ENCODE data around the gene RPA1.
"Not testable (repeated sequence)": the region's sequence is repeated elsewhere in the genome, so short reads cannot be mapped to it uniquely, and the experiment has no call there.

RPA1 gene

GRCh38 chr17:1793447-1793806 lies 36.4 kb upstream of the RPA1 start:
- no peaks in the 10 kb centered on the region for H3K4me1 ChIP-seq (ENCODE audit: control insufficient read depth, insufficient read depth, low read length)
- peaks cover 6% of the 10 kb centered on the region for H3K36me3 ChIP-seq (ENCODE audit: control insufficient read depth, insufficient read depth, low read length)
- 83 to 87% methylated on average over 1 of the region's 1 CpG for WGBS, 2 experiments
- no peak overlapping the region for H3K4me3 ChIP-seq (ENCODE audit: insufficient read depth, low read depth, low read length)
- H3K9me3 ChIP-seq (ENCODE audit: control insufficient read depth, low read length), result no peaks in the 10 kb centered on the region
- H3K27me3 ChIP-seq (ENCODE audit: control insufficient read depth, insufficient read depth, low read length, poor library complexity, severe bottlenecking), result no peaks in the 10 kb centered on the region
- no peak overlapping the region for H3K27ac ChIP-seq (ENCODE audit: insufficient read depth, low read depth, low read length, poor library complexity, severe bottlenecking)

- Histone ChIP-seq H3K9me3 (ENCODE audit: control insufficient read depth, low read length) (no peaks in the 10 kb centered on the region), H3K4me1 (ENCODE audit: control insufficient read depth, insufficient read depth, low read length) (no peaks in the 10 kb centered on the region), H3K27me3 (ENCODE audit: control insufficient read depth, insufficient read depth, low read length, poor library complexity, severe bottlenecking) (no peaks in the 10 kb centered on the region), H3K36me3 (ENCODE audit: control insufficient read depth, insufficient read depth, low read length) (peaks cover 16% of the 10 kb centered on the region), H3K27ac (ENCODE audit: insufficient read depth, low read depth, low read length, poor library complexity, severe bottlenecking) (no peak overlapping the region), H3K4me3 (ENCODE audit: insufficient read depth, low read depth, low read length) (no peak overlapping the region)
- 94 to 100% methylated on average over 1 of the region's 1 CpG for WGBS, 2 experiments
These were observed 33.0 kb upstream of the RPA1 start for GRCh38 chr17:1796800-1797199.

DNA sequence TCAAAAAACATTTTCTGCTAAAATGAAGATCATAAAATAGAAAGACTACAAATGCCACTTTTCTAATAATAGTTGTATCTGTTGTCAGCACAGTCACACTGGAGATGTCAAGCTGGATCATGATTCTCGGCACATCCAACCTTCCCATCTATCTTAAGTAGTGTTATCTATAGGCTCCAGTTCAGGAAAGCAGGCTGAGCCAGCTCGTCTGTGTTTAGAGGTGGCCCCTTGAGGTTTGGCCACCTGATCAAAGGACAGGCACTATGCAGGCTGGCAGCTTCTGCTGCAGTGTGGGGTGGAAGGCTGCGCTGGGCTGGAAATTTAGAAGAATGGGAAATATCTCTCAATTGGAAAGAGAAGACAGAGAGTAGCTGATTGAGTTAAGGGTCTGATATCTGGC lies 32.5 kb upstream of the RPA1 start:
- Histone ChIP-seq H3K9me3 (ENCODE audit: control insufficient read depth, low read length) (no peaks in the 10 kb centered on the region), H3K27me3 (ENCODE audit: control insufficient read depth, insufficient read depth, low read length, poor library complexity, severe bottlenecking) (no peaks in the 10 kb centered on the region), H3K36me3 (ENCODE audit: control insufficient read depth, insufficient read depth, low read length) (peaks cover 16% of the 10 kb centered on the region), H3K4me3 (ENCODE audit: insufficient read depth, low read depth, low read length) (no peak overlapping the region), H3K4me1 (ENCODE audit: control insufficient read depth, insufficient read depth, low read length) (no peaks in the 10 kb centered on the region), H3K27ac (ENCODE audit: insufficient read depth, low read depth, low read length, poor library complexity, severe bottlenecking) (no peak overlapping the region)
- WGBS, 2 experiments, result 90 to 96% methylated on average over 3 of the region's 3 CpGs

GRCh38 chr17:1797846-1798245 lies 32.0 kb upstream of the RPA1 start:
- H3K4me1 ChIP-seq (ENCODE audit: control insufficient read depth, insufficient read depth, low read length); H3K9me3 ChIP-seq (ENCODE audit: control insufficient read depth, low read length); H3K27ac ChIP-seq (ENCODE audit: insufficient read depth, low read depth, low read length, poor library complexity, severe bottlenecking); H3K27me3 ChIP-seq (ENCODE audit: control insufficient read depth, insufficient read depth, low read length, poor library complexity, severe bottlenecking); H3K4me3 ChIP-seq (ENCODE audit: insufficient read depth, low read depth, low read length): not testable (repeated sequence)
- 96% methylated on average over 8 of the region's 8 CpGs for WGBS, 2 experiments
- H3K36me3 ChIP-seq (ENCODE audit: control insufficient read depth, insufficient read depth, low read length), result peaks cover 13% of the 10 kb centered on the region

DNA sequence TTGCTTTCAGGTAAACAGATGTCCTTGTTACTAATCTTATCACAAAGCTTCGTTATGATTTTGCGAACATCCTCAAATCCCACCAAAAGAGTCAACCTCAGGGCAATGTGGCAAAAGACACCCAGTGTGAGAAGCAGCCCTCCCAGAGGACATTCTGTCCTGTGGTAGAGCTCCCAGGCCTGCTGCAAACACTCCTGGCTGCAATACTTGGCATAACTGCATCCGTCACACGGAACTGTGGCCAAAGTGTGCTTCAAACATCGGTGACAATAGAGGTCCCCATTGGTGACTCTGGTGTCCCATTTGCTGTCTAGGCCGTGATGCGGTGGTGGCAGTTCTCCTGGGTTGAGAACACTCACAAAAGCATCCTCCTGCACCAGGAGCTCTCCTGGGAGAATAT lies 29.6 kb upstream of the RPA1 start:
- no peaks in the 10 kb centered on the region for H3K9me3 ChIP-seq (ENCODE audit: control insufficient read depth, low read length)
- H3K27ac ChIP-seq (ENCODE audit: insufficient read depth, low read depth, low read length, poor library complexity, severe bottlenecking), result no peak overlapping the region
- WGBS, 2 experiments, result 95 to 97% methylated on average over 7 of the region's 7 CpGs
- no peaks in the 10 kb centered on the region for H3K27me3 ChIP-seq (ENCODE audit: control insufficient read depth, insufficient read depth, low read length, poor library complexity, severe bottlenecking)
- H3K4me3 ChIP-seq (ENCODE audit: insufficient read depth, low read depth, low read length), result no peak overlapping the region
- peaks cover 9% of the 10 kb centered on the region for H3K36me3 ChIP-seq (ENCODE audit: control insufficient read depth, insufficient read depth, low read length)
- no peaks in the 10 kb centered on the region for H3K4me1 ChIP-seq (ENCODE audit: control insufficient read depth, insufficient read depth, low read length)

- Histone ChIP-seq H3K4me1 (ENCODE audit: control insufficient read depth, insufficient read depth, low read length) (no peaks in the 10 kb centered on the region), H3K36me3 (ENCODE audit: control insufficient read depth, insufficient read depth, low read length) (peaks cover 9% of the 10 kb centered on the region), H3K27me3 (ENCODE audit: control insufficient read depth, insufficient read depth, low read length, poor library complexity, severe bottlenecking) (no peaks in the 10 kb centered on the region), H3K4me3 (ENCODE audit: insufficient read depth, low read depth, low read length) (no peak overlapping the region), H3K9me3 (ENCODE audit: control insufficient read depth, low read length) (no peaks in the 10 kb centered on the region), H3K27ac (ENCODE audit: insufficient read depth, low read depth, low read length, poor library complexity, severe bottlenecking) (no peak overlapping the region)
- 95 to 96% methylated on average over 4 of the region's 4 CpGs for WGBS, 2 experiments
These were observed 29.1 kb upstream of the RPA1 start for GRCh38 chr17:1800712-1801111.

- Histone ChIP-seq H3K4me3 (ENCODE audit: insufficient read depth, low read depth, low read length) (no peak overlapping the region), H3K36me3 (ENCODE audit: control insufficient read depth, insufficient read depth, low read length) (peaks cover 9% of the 10 kb centered on the region), H3K9me3 (ENCODE audit: control insufficient read depth, low read length) (no peaks in the 10 kb centered on the region), H3K27ac (ENCODE audit: insufficient read depth, low read depth, low read length, poor library complexity, severe bottlenecking) (no peak overlapping the region), H3K27me3 (ENCODE audit: control insufficient read depth, insufficient read depth, low read length, poor library complexity, severe bottlenecking) (no peaks in the 10 kb centered on the region), H3K4me1 (ENCODE audit: control insufficient read depth, insufficient read depth, low read length) (no peaks in the 10 kb centered on the region)
- 88 to 93% methylated on average over 1 of the region's 1 CpG for WGBS, 2 experiments
These were observed 27.4 kb upstream of the RPA1 start for GRCh38 chr17:1802429-1802828.

DNA sequence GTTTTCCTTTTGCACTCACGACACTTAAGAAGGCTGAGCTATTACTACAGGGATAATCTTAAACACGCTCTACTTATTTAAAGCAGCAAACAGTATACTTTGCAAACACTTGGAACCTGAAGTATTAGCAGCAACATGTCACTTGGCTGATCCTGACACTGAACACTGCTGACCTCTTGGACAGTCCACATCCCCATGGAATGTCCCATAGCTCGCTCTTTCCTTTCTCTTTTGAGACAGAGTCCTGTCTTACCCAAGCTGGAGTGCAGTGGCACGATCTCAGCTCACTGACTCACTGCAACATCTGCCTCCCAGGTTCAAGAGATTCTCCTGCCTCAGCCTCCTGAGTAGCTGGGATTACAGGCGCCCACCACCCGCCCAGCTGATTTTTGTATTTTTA lies 26.5 kb upstream of the RPA1 start:
- Histone ChIP-seq H3K27ac (ENCODE audit: insufficient read depth, low read depth, low read length, poor library complexity, severe bottlenecking) (no peak overlapping the region), H3K4me3 (ENCODE audit: insufficient read depth, low read depth, low read length) (no peak overlapping the region), H3K27me3 (ENCODE audit: control insufficient read depth, insufficient read depth, low read length, poor library complexity, severe bottlenecking) (no peaks in the 10 kb centered on the region), H3K4me1 (ENCODE audit: control insufficient read depth, insufficient read depth, low read length) (no peaks in the 10 kb centered on the region), H3K9me3 (ENCODE audit: control insufficient read depth, low read length) (no peaks in the 10 kb centered on the region), H3K36me3 (ENCODE audit: control insufficient read depth, insufficient read depth, low read length) (peaks cover 9% of the 10 kb centered on the region)
- 91 to 95% methylated on average over 6 of the region's 6 CpGs for WGBS, 2 experiments

DNA sequence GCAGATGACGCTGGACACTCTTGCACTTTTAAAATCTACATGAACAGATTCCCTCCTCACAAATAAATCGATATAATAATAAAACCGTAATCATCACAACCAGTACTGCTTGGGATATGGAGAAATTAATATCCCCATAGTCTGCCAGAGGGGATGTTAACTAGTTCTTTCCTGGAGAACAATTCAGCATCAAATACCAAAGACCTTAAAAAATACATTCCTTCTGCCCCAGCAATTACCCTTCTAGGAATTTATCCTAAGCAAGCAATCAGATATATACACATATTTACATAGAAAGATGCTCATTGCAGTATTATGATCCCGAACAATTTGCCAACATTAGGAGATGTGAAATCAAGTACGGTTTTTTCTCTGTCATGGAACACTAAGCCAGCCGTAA lies 21.9 kb upstream of the RPA1 start:
- H3K4me1 ChIP-seq (ENCODE audit: control insufficient read depth, insufficient read depth, low read length), result no peaks in the 10 kb centered on the region
- H3K9me3 ChIP-seq (ENCODE audit: control insufficient read depth, low read length), result no peaks in the 10 kb centered on the region
- H3K27ac ChIP-seq (ENCODE audit: insufficient read depth, low read depth, low read length, poor library complexity, severe bottlenecking), result no peak overlapping the region
- WGBS, 2 experiments, result 96% methylated on average over 6 of the region's 6 CpGs
- no peaks in the 10 kb centered on the region for H3K27me3 ChIP-seq (ENCODE audit: control insufficient read depth, insufficient read depth, low read length, poor library complexity, severe bottlenecking)
- H3K4me3 ChIP-seq (ENCODE audit: insufficient read depth, low read depth, low read length), result no peak overlapping the region
- H3K36me3 ChIP-seq (ENCODE audit: control insufficient read depth, insufficient read depth, low read length), result peaks cover 19% of the 10 kb centered on the region

- Histone ChIP-seq H3K9me3 (ENCODE audit: control insufficient read depth, low read length) (no peaks in the 10 kb centered on the region), H3K27ac (ENCODE audit: insufficient read depth, low read depth, low read length, poor library complexity, severe bottlenecking) (no peak overlapping the region), H3K4me1 (ENCODE audit: control insufficient read depth, insufficient read depth, low read length) (no peaks in the 10 kb centered on the region), H3K36me3 (ENCODE audit: control insufficient read depth, insufficient read depth, low read length) (peaks cover 19% of the 10 kb centered on the region), H3K4me3 (ENCODE audit: insufficient read depth, low read depth, low read length) (no peak overlapping the region), H3K27me3 (ENCODE audit: control insufficient read depth, insufficient read depth, low read length, poor library complexity, severe bottlenecking) (no peaks in the 10 kb centered on the region)
- 90 to 98% methylated on average over 2 of the region's 2 CpGs for WGBS, 2 experiments
These were observed 21.2 kb upstream of the RPA1 start for GRCh38 chr17:1808644-1809043.

DNA sequence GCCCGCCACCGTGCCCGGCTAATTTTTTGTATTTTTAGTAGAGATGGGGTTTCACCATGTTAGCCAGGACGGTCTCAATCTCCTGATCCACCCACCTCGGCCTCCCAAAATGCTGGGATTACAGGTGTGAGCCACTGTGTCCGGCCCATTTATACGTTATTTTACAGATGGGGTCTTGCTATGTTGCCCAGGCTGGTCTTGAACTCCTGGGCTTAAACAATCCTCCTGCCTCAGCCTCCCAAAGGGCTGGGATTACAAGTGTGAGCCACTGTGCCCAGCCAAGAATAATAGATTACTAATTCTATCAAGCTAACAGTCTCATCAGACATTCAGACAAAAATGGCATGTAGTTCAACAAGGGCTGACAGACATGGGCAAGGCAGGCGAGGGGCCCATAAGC lies 20.0 kb upstream of the RPA1 start:
- 94 to 97% methylated on average over 8 of the region's 8 CpGs for WGBS, 2 experiments
- not testable (repeated sequence) for H3K9me3 ChIP-seq (ENCODE audit: control insufficient read depth, low read length); H3K27ac ChIP-seq (ENCODE audit: insufficient read depth, low read depth, low read length, poor library complexity, severe bottlenecking); H3K4me1 ChIP-seq (ENCODE audit: control insufficient read depth, insufficient read depth, low read length); H3K4me3 ChIP-seq (ENCODE audit: insufficient read depth, low read depth, low read length); H3K27me3 ChIP-seq (ENCODE audit: control insufficient read depth, insufficient read depth, low read length, poor library complexity, severe bottlenecking)
- H3K36me3 ChIP-seq (ENCODE audit: control insufficient read depth, insufficient read depth, low read length), result peaks cover 19% of the 10 kb centered on the region

Data from ectodermal cell (in vitro differentiated cells).